Measurements from ENCODE around the gene DPP9. TPM values are rescaled to one million over a fixed set of nuclear protein-coding genes. Genes with fewer than 3 reads are reported as not detected.

DPP9 gene
- total RNA-seq, 1 experiment from 2014 or later, result 27.7 TPM

- DNase-seq (ENCODE audit: low spot score), result no peak
These were observed 14.0 kb downstream of the DPP9 start for GRCh38 chr19:4709440-4710280.

DNA sequence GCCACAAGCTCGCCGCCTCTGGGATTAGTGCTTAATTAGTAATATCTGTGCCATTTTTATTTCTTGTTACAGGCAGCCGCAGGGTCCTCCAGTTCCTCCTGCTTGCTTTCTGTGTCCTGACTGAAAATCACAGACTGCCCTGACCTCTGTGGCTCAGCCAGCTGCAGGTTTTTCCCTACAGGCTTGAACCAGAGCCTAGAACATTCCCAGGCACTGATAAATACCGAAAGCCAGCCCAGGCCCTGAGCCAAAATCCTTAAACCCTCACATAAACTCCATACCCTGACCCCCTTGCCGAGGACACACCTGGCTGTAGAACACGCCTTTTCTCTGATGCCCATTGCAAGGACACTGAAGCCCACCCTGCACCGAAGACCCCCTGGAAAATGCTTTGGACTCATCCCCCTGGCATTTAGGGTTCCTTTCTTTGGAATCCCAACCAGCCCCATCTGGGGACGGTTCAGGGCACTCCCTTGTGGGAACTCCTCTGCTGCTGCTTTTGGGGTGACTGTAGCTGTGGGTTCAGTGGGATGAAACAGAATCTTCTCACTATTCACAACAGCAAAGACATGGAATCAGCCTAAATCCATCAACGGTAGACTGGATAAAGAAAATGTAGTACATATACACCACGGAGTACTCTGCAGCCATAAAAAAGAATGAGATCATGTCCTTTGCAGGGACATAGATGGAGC is 15.5 kb downstream of the DPP9 start:
- DNase-seq (ENCODE audit: low spot score), result no peak

DNA sequence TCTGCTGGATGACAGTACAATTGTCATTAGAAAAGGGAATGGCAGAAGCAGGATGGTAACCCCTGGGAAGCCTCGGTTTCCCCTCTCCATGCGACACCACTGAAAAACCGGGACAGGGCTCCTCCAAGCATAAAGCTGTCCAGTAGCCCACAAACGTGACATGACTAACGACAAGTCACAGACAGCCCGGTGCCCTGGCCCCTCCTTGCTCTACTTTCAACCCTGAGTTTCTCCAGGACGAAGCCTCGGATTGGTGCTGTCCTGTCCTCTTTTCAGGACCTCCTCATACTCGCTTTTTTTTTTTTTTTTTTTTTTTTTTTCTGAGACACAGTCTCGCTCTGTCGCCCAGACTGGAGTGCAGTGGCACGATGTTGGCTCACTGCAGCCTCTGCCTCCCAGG is 16.3 kb downstream of the DPP9 start:
- no peak for DNase-seq (ENCODE audit: low spot score)

DNA sequence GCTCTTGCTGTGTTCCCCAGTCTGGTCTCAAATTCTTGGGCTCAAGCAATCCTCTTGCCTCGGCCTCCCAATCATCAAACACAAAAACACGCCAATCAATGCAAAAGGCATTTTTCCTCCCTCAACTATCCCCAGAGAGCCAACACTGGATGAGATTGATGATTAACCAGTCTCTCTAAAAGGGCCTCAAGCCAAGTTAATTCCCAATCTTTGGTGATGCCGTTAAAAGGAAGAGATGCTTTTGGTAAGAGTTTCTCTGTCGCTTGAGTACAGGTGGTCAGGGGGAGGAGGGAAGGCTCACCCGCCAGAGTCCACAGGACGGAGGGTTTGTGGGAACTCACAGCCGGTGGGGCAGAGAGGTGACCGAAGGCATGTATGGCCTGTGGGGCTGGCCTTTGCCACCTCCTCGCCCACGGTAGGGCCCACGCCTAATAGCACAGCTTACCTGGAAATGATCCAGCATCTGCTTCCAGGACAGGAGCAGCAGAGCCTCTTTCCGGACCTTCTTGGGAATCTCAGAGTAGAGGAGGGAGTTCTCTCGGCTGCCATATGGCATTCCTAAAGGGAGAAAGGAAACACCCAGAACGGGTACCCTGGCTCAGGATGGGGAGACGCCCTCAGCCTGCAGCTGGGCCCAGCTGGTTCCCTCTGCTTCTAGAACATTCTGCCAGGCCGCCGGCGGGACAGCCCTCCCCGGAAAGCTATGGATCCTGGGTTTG is 18.1 kb downstream of the DPP9 start:
- no peak for DNase-seq (ENCODE audit: low spot score)

GRCh38 chr19:4704317-4704673 is 19.3 kb downstream of the DPP9 start:
- DNase-seq (ENCODE audit: low spot score), result no peak

DNA sequence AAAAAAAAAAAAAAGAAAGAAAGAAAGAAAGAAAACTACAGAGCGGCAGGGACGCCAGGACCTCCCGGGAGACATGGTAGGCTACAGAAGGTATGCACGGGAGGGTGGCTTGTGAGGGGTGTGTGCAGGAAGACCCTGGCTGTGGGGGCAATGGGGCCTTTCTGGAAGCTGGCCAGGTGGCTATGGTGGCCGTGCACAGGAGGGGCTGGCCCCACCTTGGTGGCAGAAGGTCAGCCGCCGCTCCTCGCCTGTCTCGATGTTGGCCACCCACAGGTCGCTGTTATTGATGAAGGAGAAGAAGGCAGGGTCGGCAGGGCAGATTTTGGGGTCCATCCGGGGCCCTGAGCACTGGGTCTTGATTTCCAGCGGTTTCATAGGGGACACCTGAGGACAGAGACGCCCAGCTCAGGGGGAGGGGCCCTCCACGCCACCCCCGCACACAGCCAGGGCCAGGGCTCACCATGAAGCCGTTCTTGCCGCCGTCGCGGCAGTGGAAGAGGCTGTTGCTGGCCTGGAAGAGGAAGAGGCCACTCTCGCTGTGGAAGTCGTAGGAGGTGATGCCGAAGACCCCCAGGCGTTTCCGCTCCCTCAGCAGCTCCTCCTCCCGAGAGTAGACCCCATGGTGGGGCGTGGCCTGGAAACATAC is 19.8 kb downstream of the DPP9 start:
- no peak for DNase-seq (ENCODE audit: low spot score)

GRCh38 chr19:4702764-4703163 is 20.9 kb downstream of the DPP9 start:
- DNase-seq (ENCODE audit: low spot score), result no peak

DNA sequence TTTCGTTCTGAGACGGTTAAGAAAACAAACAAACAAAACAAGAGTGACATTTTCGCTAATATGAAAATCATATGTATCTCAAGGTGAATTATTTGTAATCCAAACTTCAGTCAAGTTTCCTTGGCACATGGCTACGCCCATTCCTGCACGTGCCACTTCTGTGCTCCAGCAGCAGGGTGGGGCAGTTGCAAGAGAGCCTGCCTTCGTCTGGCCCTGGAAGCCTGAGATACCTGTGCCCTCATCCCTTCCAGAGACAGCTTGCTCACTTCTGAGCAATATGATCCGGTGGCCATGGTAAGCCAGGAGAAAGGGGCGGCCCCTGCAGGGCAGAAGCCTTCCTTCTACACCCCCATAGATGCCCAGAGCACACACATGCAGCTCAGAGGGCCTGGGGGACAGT is 22.1 kb downstream of the DPP9 start:
- no peak for DNase-seq (ENCODE audit: low spot score)

GRCh38 chr19:4700693-4700970 is 23.0 kb downstream of the DPP9 start:
- DNase-seq (ENCODE audit: low spot score), result no peak

DNA sequence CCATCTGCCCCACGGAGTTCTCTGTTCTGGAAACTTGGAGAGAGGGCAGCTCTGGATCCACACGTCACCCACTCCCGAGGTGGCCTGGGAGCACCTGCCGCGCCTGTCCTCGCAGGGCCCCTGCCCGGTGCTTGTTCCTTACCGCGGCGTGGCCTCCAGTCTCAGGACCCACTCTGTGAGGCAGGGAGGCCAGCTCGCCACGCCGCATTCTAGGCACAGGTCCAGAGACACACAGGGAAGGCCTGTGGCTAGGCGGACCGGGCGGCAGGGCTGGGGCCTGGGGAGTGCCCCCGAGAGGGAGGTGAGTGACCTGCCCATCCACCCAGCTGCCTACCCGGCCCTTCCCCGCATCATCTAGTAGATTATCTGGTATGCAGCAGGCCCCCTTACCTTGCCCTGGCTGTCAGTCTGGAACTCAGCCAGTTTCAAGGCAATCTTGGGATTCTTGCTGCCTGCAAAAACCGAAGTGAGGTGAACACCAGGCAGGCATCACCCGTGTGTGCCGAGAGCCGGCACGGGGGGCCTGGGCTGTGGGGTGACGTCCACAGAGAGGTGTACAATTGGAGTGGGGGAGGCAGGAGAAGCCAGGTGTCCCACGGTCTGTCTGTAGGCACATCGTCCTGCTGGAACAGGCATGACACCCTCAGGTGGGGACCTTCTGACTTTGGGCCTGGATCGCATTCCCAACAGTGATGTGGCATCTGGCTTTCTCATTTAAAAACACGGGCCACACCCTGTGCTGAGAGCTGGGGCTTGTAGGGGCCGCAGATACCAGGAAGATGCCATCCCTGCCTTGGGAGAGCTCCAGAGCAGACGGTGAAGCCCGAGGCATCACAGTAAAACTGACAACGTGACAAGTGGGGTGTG is 23.6 kb downstream of the DPP9 start:
- no peak for DNase-seq (ENCODE audit: low spot score)

GRCh38 chr19:4697304-4697703 is 26.3 kb downstream of the DPP9 start:
- no peak for DNase-seq (ENCODE audit: low spot score)

- DNase-seq (ENCODE audit: low spot score), result no peak
These were observed 28.4 kb downstream of the DPP9 start for GRCh38 chr19:4695224-4695731.

DNA sequence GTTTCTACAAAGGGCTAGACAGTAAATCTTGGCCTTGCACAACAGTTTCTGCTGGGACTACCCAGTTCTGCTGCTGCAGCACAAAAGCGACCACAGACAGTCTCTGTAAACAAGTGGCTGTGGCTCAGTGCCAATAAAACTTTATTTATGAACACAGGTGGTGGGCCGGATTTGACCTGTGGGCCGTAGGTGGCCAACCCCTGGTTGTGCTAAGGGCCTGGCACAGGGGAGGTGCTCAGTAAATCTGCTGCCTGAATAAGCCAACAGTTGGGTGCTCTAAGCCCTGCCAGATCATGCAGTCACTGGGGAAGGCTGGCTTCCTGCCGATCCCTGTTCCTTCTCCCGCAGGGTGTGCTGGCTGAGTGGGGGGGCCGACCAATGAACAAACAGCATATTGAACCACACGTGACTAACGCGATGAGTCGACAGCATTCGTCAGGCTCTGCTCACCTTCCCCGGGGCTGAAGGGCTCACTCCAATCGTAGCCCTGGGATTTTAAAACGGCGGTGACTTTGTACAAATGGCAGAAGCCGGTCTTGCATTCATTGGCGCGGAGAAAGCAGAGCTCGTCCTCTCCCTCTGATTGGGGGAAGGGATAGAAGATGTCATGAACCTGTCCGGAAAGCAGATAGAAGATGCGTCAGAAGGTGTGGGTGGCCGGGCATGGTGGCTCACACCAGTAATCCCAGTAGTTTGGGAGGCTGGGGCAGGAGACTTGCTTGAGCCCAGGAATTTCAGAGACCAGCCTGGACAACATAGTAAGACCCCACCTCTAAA is 29.2 kb downstream of the DPP9 start:
- peak; percentile 98 for DNase-seq (ENCODE audit: low spot score)

DNA sequence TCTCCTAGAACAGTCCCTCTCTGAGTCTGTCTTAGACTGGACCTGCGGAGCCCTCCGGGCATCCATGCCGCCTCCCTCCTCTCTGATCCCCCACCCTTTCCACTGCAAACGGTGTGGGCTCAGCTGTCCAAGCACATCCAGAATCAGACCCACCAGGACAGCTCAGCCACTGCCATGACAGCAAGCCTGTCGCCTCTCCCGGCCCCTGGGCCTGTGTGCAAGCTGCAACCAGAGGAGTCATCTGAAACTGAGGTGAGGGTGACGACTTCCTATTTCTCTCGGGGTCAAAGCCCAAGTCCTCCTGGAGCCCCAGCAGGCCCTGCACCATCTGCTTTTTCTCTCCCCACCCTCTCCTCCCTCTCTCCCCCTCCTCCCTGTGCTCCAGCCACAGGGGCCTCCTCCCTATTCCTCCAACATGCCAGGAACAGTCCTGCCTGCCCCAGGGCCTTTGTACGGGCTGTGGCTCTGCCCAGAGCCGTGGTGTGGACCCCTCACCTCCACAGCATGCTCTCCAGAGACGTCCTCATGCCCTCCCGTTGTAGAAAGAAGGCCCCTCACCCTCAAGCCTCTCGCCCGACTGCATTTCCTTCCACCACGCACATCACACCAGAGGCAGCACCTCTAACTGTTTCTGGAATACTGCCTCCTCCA is 30.0 kb downstream of the DPP9 start:
- no peak for DNase-seq (ENCODE audit: low spot score)

DNA sequence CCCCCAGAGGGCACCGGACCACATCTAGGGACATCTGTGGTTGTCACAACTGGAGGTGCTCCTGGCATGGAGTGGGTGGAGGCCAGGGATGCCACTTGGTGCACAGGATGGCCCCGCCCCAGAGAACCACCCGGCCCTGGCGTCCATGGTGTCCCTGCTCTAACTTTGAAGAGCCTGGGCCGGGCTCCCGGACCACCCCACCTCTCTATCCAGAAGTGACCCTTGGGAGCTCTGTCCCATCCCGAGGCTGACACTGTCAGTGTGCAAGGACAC is 30.6 kb downstream of the DPP9 start:
- DNase-seq (ENCODE audit: low spot score), result no peak

- no peak for DNase-seq (ENCODE audit: low spot score)
These were observed 31.2 kb downstream of the DPP9 start for GRCh38 chr19:4692251-4693077.

- DNase-seq (ENCODE audit: low spot score), result no peak
These were observed 32.3 kb downstream of the DPP9 start for GRCh38 chr19:4691373-4691772.

- DNase-seq (ENCODE audit: low spot score), result no peak
These were observed 33.3 kb downstream of the DPP9 start for GRCh38 chr19:4690361-4690760.

GRCh38 chr19:4689403-4689802 is 34.2 kb downstream of the DPP9 start:
- DNase-seq (ENCODE audit: low spot score), result no peak
